ENCODE data around the gene FLACC1. TPM values are rescaled to one million over a fixed set of nuclear protein-coding genes. Genes with fewer than 3 reads are reported as not detected.

Gene FLACC1
- total and polyA plus RNA-seq, 2 donors (not counting 1 experiment from before 2014, with no cell fraction given) = 1.5 to 5.0 TPM

- POLR2A ChIA-PET = no interaction called here
- Histone ChIP-seq H3K9ac (ENCODE audit: low read length) (no peak overlapping the region), H3K4me1 (ENCODE audit: control insufficient read depth in 2 of 2, insufficient read depth in 2 of 2, low read length in 2 of 2) (peaks cover 3% of the 10 kb centered on the region in 2 donors), H3K36me3 (replicated peaks in 1 of 2; ENCODE audit: control extremely low read depth in 1 of 2, control insufficient read depth in 1 of 2, extremely low read depth in 1 of 2, insufficient read depth in 2 of 2, low read length in 1 of 2) (peaks cover 20 to 27% of the 10 kb centered on the region in 2 experiments), H3K4me2 (replicated peaks; ENCODE audit: low read depth, low read length, poor library complexity, severe bottlenecking) (no peak overlapping the region), H3K27me3 (replicated peaks in 1 of 4; ENCODE audit: control extremely low read depth in 1 of 4, control insufficient read depth in 3 of 4, insufficient read depth in 4 of 4, low read length in 3 of 4) (no peaks in the 10 kb centered on the region), H2AFZ (ENCODE audit: insufficient read depth, low read depth, low read length, poor library complexity, severe bottlenecking) (no peak overlapping the region), H3K4me3 (ENCODE audit: control extremely low read depth in 1 of 5, extremely low read depth in 1 of 5, insufficient read depth in 1 of 5, low read depth in 2 of 5, low read length in 4 of 5) (no peak overlapping the region), H4K20me1 (ENCODE audit: control insufficient read depth, insufficient read depth, low read length, poor library complexity, severe bottlenecking) (peaks cover 5% of the 10 kb centered on the region), H3K9me3 (ENCODE audit: control extremely low read depth in 1 of 3, control insufficient read depth in 2 of 3, insufficient read depth in 1 of 3, low read length in 2 of 3) (no peaks in the 10 kb centered on the region), H3K27ac (ENCODE audit: low read length in 2 of 2) (no peak overlapping the region), H3K79me2 (ENCODE audit: control insufficient read depth, insufficient read depth, low read length) (peaks cover 61% of the 10 kb centered on the region)
- intact Hi-C loops (cut with micrococcal nuclease) = no loop called here
- H3K4me3 Mint-ChIP-seq = no peak overlapping the region
- H3K27ac Mint-ChIP-seq = no peak overlapping the region
- CTCF ChIA-PET = no interaction called here
- peaks cover 12% of the 10 kb centered on the region for H3K4me1 Mint-ChIP-seq
- H3K9me3 Mint-ChIP-seq (ENCODE audit: insufficient read depth) = no peaks in the 10 kb centered on the region
- WGBS (ENCODE audit: insufficient coverage) = no CpG with 5 or more reads among the region's 3 CpGs
- DNase-seq = no peak
- TF ChIP-seq EZH2 (IDR thresholded peaks at IDR 0.05; ENCODE audit: borderline replicate concordance, insufficient read depth, low read depth, low read length, poor library complexity, severe bottlenecking) = no peak
- TF ChIP-seq CTCF (IDR thresholded peaks at IDR 0.05) = no peak
- no peak for ATAC-seq (ENCODE audit: low read depth)
- H3K27me3 Mint-ChIP-seq = no peaks in the 10 kb centered on the region
These were observed 44.7 kb upstream of the FLACC1 start for GRCh38 chr2:201401815-201402214.

- DNase-seq (no peak), ATAC-seq (ENCODE audit: low read depth) (no peak)
- no peak overlapping the region for H3K27ac ChIP-seq (ENCODE audit: low read length in 2 of 2)
- no peaks in the 10 kb centered on the region for H3K27me3 Mint-ChIP-seq
- H3K4me1 Mint-ChIP-seq = peaks cover 9% of the 10 kb centered on the region
- intact Hi-C loops (cut with micrococcal nuclease) = no loop called here
- peaks cover 3 to 5% of the 10 kb centered on the region in 2 donors for H3K4me1 ChIP-seq (ENCODE audit: control insufficient read depth in 2 of 2, insufficient read depth in 2 of 2, low read length in 2 of 2)
- ChIA-PET POLR2A (no interaction called here), CTCF (interaction anchor here (1.0 kb wide), 1 partner anchor 32 kb away, joined by 3 read pairs; no protein-coding TSS in a partner anchor)
- WGBS (ENCODE audit: insufficient coverage) = 95% methylated on average over 5 of the region's 8 CpGs
- TF ChIP-seq EZH2 (IDR thresholded peaks at IDR 0.05; ENCODE audit: borderline replicate concordance, insufficient read depth, low read depth, low read length, poor library complexity, severe bottlenecking) (no peak), CTCF (IDR thresholded peaks at IDR 0.05) (no peak)
- H3K4me3 ChIP-seq (ENCODE audit: control extremely low read depth in 1 of 5, extremely low read depth in 1 of 5, insufficient read depth in 1 of 5, low read depth in 2 of 5, low read length in 4 of 5) = no peak overlapping the region
- H3K9me3 Mint-ChIP-seq (ENCODE audit: insufficient read depth) = no peaks in the 10 kb centered on the region
- H3K9ac ChIP-seq (ENCODE audit: low read length) = no peak overlapping the region
- no peaks in the 10 kb centered on the region for H3K9me3 ChIP-seq (ENCODE audit: control extremely low read depth in 1 of 3, control insufficient read depth in 2 of 3, insufficient read depth in 1 of 3, low read length in 2 of 3)
- H3K27me3 ChIP-seq (replicated peaks in 1 of 4; ENCODE audit: control extremely low read depth in 1 of 4, control insufficient read depth in 3 of 4, insufficient read depth in 4 of 4, low read length in 3 of 4) = no peaks in the 10 kb centered on the region
- H3K4me2 ChIP-seq (replicated peaks; ENCODE audit: low read depth, low read length, poor library complexity, severe bottlenecking) = no peak overlapping the region
- H3K27ac Mint-ChIP-seq = no peak overlapping the region
- no peak overlapping the region for H3K4me3 Mint-ChIP-seq
- peaks cover under 1% of the 10 kb centered on the region for H4K20me1 ChIP-seq (ENCODE audit: control insufficient read depth, insufficient read depth, low read length, poor library complexity, severe bottlenecking)
- H3K36me3 ChIP-seq (replicated peaks in 1 of 2; ENCODE audit: control extremely low read depth in 1 of 2, control insufficient read depth in 1 of 2, extremely low read depth in 1 of 2, insufficient read depth in 2 of 2, low read length in 1 of 2) = peaks cover 15 to 64% of the 10 kb centered on the region in 2 experiments
- H2AFZ ChIP-seq (ENCODE audit: insufficient read depth, low read depth, low read length, poor library complexity, severe bottlenecking) = no peak overlapping the region
- H3K79me2 ChIP-seq (ENCODE audit: control insufficient read depth, insufficient read depth, low read length) = peaks cover 16% of the 10 kb centered on the region
These were observed 39.5 kb upstream of the FLACC1 start for GRCh38 chr2:201396595-201396994.

Data from B cell (primary cell).